GM23248 (cell line): ENCODE data around the gene SIAE. TPM values are rescaled to one million over a fixed set of nuclear protein-coding genes. Genes with fewer than 3 reads are reported as not detected.
"Not testable (repeated sequence)": the region's sequence is repeated elsewhere in the genome, so short reads cannot be mapped to it uniquely, and the experiment has no call there.

Experiments used
- DNase-seq: peaks from one replicate; pipeline ENCODE4 v3.0.0-alpha.2; 2015
- H2AFZ ChIP-seq: fragments of 200-600 bp; sonication (generic); 2 replicates; pipeline ENCODE4 v1.6.1; 2016; ENCODE audit warnings: antibody characterized with exemption
- H3F3A ChIP-seq: fragments of 200-600 bp; sonication (generic); 2 replicates; pipeline ENCODE4 v1.6.1; 2016; ENCODE audit warnings: mild to moderate bottlenecking, antibody characterized with exemption, mixed run types; ENCODE audit not compliant: insufficient read depth
- H3K27ac ChIP-seq: fragments of 200-600 bp; sonication (generic); 2 replicates; pipeline ENCODE4 v1.5.1; 2016; ENCODE audit warnings: mild to moderate bottlenecking
- H3K27me3 ChIP-seq: fragments of 200-600 bp; sonication (generic); replicated peaks from 2 replicates; pipeline ENCODE4 v1.6.1; 2016; ENCODE audit warnings: mild to moderate bottlenecking; ENCODE audit not compliant: insufficient read depth
- H3K36me3 ChIP-seq: fragments of 200-600 bp; sonication (generic); 2 replicates; pipeline ENCODE4 v1.6.1; 2016; ENCODE audit warnings: low read depth, mild to moderate bottlenecking
- H3K4me1 ChIP-seq: fragments of 200-600 bp; sonication (generic); 2 replicates; pipeline ENCODE4 v1.6.1; 2016; ENCODE audit warnings: mild to moderate bottlenecking; ENCODE audit not compliant: insufficient read depth
- H3K4me2 ChIP-seq: fragments of 200-600 bp; sonication (generic); one replicate; pipeline ENCODE4 v1.6.1; 2016; ENCODE audit warnings: mild to moderate bottlenecking; ENCODE audit not compliant: unreplicated experiment
- H3K4me3 ChIP-seq: fragments of 200-600 bp; sonication (generic); 2 replicates; pipeline ENCODE4 v1.5.1; 2016; ENCODE audit warnings: mild to moderate bottlenecking
- H3K79me2 ChIP-seq: fragments of 200-600 bp; sonication (generic); 2 replicates; pipeline ENCODE4 v1.6.1; 2016; ENCODE audit warnings: mild to moderate bottlenecking; ENCODE audit not compliant: insufficient read depth
- H3K9ac ChIP-seq: fragments of 200-600 bp; sonication (generic); 2 replicates; pipeline ENCODE4 v1.6.1; 2016; ENCODE audit warnings: mild to moderate bottlenecking
- H3K9me2 ChIP-seq: fragments of 200-600 bp; sonication (generic); 2 replicates; pipeline ENCODE4 v1.6.1; 2016; ENCODE audit warnings: mixed run types, mild to moderate bottlenecking, moderate library complexity; ENCODE audit not compliant: insufficient read depth
- H3K9me3 ChIP-seq: fragments of 200-600 bp; sonication (generic); one replicate; pipeline ENCODE4 v1.6.1; 2017; ENCODE audit warnings: low read depth
- H4K20me1 ChIP-seq: fragments of 200-600 bp; sonication (generic); 2 replicates; pipeline ENCODE4 v1.6.0; 2016; ENCODE audit not compliant: insufficient read depth
- EZH2 ChIP-seq: fragments of 200-600 bp; sonication (generic); IDR thresholded peaks from 2 replicates; pipeline ENCODE4 v1.6.1; 2018; ENCODE audit warnings: antibody characterized with exemption, mild to moderate bottlenecking; ENCODE audit not compliant: insufficient read depth, poor library complexity, severe bottlenecking
- EZH2phosphoT487 ChIP-seq: fragments of 200-600 bp; sonication (generic); IDR thresholded peaks from 2 replicates; pipeline ENCODE4 v1.6.1; 2018; ENCODE audit warnings: antibody characterized with exemption, moderate library complexity, mild to moderate bottlenecking, low read depth; ENCODE audit not compliant: insufficient read depth
- whole genome bisulfite sequencing, 2 experiments: methylation state at CpG; one replicate each; pipeline ENCODE4 v1.1.6; 2015 to 2017; ENCODE audit warnings: low lambda C conversion rate in 2 of 2, low coverage in 1 of 2; ENCODE audit errors: missing lambda C conversion rate in 2 of 2; 5-methylcytosine and 5-hydroxymethylcytosine counted together
- in situ Hi-C: fragments of 300-500 bp; cut with MboI; formaldehyde crosslinking; loops from 2 replicates; pipeline ENCODE4 v1.15.0; 2020
- polyA plus RNA-seq: library from polyadenylated mRNA; unstranded; fragments of >200 nt; fragmentation: Nextera tagmentation; extraction: Ambion mirVana; gene quantifications from 2 replicates; pipeline ENCODE4 v1.2.1, GENCODE V29; 2016
- total RNA-seq: library from RNA; depleted of rRNA; stranded (reverse); fragments of >200 nt; shearing (Covaris generic); gene quantifications from 2 replicates; pipeline ENCODE4 v1.2.3, GENCODE V29; 2014

Gene SIAE
- total and polyA plus RNA-seq, 2 experiments from 2014 or later: 7.2 to 19.5 TPM

GRCh38 chr11:124612045-124612444 is 61.5 kb downstream of the SIAE start:
- H3K27me3 ChIP-seq: 0 out of 2 replicates have a peak, but pooled peaks cover 1% of the 10 kb centered on the region
- no peaks in the 10 kb centered on the region for H3K36me3 ChIP-seq
- H3K4me2 ChIP-seq: no peak overlapping the region
- no peaks in the 10 kb centered on the region for H4K20me1 ChIP-seq
- WGBS, 2 experiments: 28 to 49% methylated on average over 3 of the region's 3 CpGs
- DNase-seq: no peak
- H3K4me1 ChIP-seq: no peaks in the 10 kb centered on the region
- no peak overlapping the region for H3K9ac ChIP-seq
- TF ChIP-seq EZH2 (no peak), EZH2phosphoT487 (no peak)
- no peak overlapping the region for H3K27ac ChIP-seq
- in situ Hi-C loops: no loop called here
- no peaks in the 10 kb centered on the region for H3F3A ChIP-seq
- H3K9me2 ChIP-seq: no peaks in the 10 kb centered on the region
- no peaks in the 10 kb centered on the region for H3K79me2 ChIP-seq
- H3K9me3 ChIP-seq: no peaks in the 10 kb centered on the region
- H3K4me3 ChIP-seq: no peak overlapping the region
- no peak overlapping the region for H2AFZ ChIP-seq

GRCh38 chr11:124611064-124611463 is 62.5 kb downstream of the SIAE start, which contains the start of gene PANX3:
PANX3 (plus strand) TSS chr11:124611428; CDS start chr11:124611557, 129 bp downstream.
- WGBS, 2 experiments: 44 to 51% methylated on average over 5 of the region's 5 CpGs
- no peaks in the 10 kb centered on the region for H3K79me2 ChIP-seq
- H3K4me2 ChIP-seq: no peak within 1 kb of the TSS
- no peaks in the 10 kb centered on the region for H3K4me1 ChIP-seq
- no peaks in the 10 kb centered on the region for H3F3A ChIP-seq
- TF ChIP-seq EZH2 (no peak), EZH2phosphoT487 (no peak)
- in situ Hi-C loops: no loop called here
- no peak within 1 kb of the TSS for H2AFZ ChIP-seq
- no peak within 1 kb of the TSS for H3K9ac ChIP-seq
- no peaks in the 10 kb centered on the region for H3K27me3 ChIP-seq
- no peak within 1 kb of the TSS for H3K27ac ChIP-seq
- no peaks in the 10 kb centered on the region for H3K9me3 ChIP-seq
- no peaks in the 10 kb centered on the region for H4K20me1 ChIP-seq
- H3K36me3 ChIP-seq: no peaks in the 10 kb centered on the region
- H3K9me2 ChIP-seq: no peaks in the 10 kb centered on the region
- DNase-seq: no peak
- H3K4me3 ChIP-seq: no peak within 1 kb of the TSS

DNA sequence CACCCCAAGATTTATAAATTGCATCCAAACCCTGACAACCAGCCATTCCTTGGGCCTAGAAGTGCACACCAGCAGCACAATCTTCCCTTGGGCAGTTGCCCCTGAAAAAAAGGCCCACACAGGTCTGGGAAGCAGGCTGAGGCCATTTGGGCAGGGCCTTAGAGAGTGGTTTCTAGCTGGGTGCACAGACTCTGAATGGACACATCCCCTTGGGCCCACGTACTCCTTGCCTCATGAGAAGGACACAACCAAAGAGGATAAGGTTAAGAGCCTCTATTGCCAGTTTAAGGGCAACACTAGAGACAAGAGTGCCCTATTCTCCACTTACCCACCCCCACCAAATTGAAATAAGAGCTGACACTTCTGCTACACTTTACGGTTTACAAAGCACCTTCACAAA is 63.2 kb downstream of the SIAE start:
- H3K9me2 ChIP-seq: no peaks in the 10 kb centered on the region
- no peak overlapping the region for H3K4me3 ChIP-seq
- no peaks in the 10 kb centered on the region for H3K9me3 ChIP-seq
- DNase-seq: no peak
- 58 to 64% methylated on average over 2 of the region's 2 CpGs for WGBS, 2 experiments
- H2AFZ ChIP-seq: no peak overlapping the region
- in situ Hi-C loops: no loop called here
- H3K9ac ChIP-seq: no peak overlapping the region
- no peaks in the 10 kb centered on the region for H3K27me3 ChIP-seq
- H3K4me2 ChIP-seq: no peak overlapping the region
- no peaks in the 10 kb centered on the region for H3K79me2 ChIP-seq
- H3K36me3 ChIP-seq: no peaks in the 10 kb centered on the region
- H3F3A ChIP-seq: no peaks in the 10 kb centered on the region
- no peak overlapping the region for H3K27ac ChIP-seq
- H3K4me1 ChIP-seq: no peaks in the 10 kb centered on the region
- no peaks in the 10 kb centered on the region for H4K20me1 ChIP-seq
- TF ChIP-seq EZH2 (no peak), EZH2phosphoT487 (no peak)

- Histone ChIP-seq H2AFZ (no peak overlapping the region), H3K27ac (no peak overlapping the region), H3K9me3 (no peaks in the 10 kb centered on the region), H3K36me3 (no peaks in the 10 kb centered on the region), H3K4me3 (no peak overlapping the region), H3K9ac (no peak overlapping the region), H3K4me2 (no peak overlapping the region), H3F3A (no peaks in the 10 kb centered on the region), H3K4me1 (no peaks in the 10 kb centered on the region), H4K20me1 (no peaks in the 10 kb centered on the region), H3K9me2 (no peaks in the 10 kb centered on the region), H3K79me2 (no peaks in the 10 kb centered on the region), H3K27me3 (no peaks in the 10 kb centered on the region)
- in situ Hi-C loops: no loop called here
- TF ChIP-seq EZH2phosphoT487: no peak
- TF ChIP-seq EZH2: no peak
- no peak for DNase-seq
These were observed 65.4 kb downstream of the SIAE start for GRCh38 chr11:124608147-124608546.

DNA sequence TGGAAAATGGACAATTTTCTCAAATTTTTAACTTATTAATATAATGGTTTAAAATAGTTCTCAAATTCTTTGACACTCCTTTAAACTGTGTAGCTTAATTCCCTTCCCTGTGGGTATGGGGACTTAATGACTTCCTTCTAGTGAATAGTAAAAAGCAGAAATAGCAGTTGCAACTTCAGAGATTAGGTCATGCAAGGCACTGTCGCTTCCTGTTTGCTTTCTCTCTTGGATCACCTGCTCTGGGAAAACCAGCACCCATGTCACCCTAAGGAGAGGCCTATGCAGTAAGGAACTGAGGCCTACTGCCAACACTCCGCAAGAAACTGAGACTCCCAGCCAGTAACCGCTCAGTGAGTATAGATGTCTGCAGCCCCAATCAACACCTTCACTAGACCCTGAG is 67.8 kb downstream of the SIAE start:
- DNase-seq: no peak
- peaks cover 19% of the 10 kb centered on the region for H3F3A ChIP-seq
- no peaks in the 10 kb centered on the region for H3K27me3 ChIP-seq
- no peaks in the 10 kb centered on the region for H3K79me2 ChIP-seq
- no peaks in the 10 kb centered on the region for H3K9me3 ChIP-seq
- H3K9me2 ChIP-seq: no peaks in the 10 kb centered on the region
- WGBS, 2 experiments: 86 to 97% methylated on average over 3 of the region's 3 CpGs
- no peak overlapping the region for H3K4me3 ChIP-seq
- no peaks in the 10 kb centered on the region for H3K36me3 ChIP-seq
- H3K4me2 ChIP-seq: no peak overlapping the region
- in situ Hi-C loops: no loop called here
- H3K9ac ChIP-seq: no peak overlapping the region
- H2AFZ ChIP-seq: no peak overlapping the region
- TF ChIP-seq EZH2phosphoT487 (no peak), EZH2 (no peak)
- peaks cover 13% of the 10 kb centered on the region; the same call in 1 of the 2 replicates for H3K4me1 ChIP-seq
- no peaks in the 10 kb centered on the region for H4K20me1 ChIP-seq
- H3K27ac ChIP-seq: no peak overlapping the region

DNA sequence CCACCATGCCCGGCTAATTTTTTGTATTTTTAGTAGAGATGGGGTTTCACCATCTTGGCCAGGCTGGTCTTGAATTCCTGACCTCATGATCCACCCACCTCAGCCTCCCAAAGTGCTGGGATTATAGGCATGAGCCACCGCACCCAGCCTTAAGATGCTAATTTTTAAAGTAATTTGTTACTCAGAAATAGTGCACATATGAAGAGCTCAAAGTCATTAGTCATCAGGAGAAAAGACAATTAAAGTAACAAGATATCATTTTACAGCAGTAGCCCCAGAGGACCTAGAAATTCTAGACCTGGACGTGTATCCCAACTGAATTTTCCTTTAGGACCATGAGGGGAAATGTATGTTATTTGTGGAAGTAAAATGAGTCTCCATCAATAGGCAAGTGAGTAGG is 70.8 kb downstream of the SIAE start:
- H3F3A ChIP-seq: peaks cover 19% of the 10 kb centered on the region
- whole genome bisulfite sequencing, 2 experiments: 25 to 26% methylated on average over 3 of the region's 3 CpGs
- H3K4me2 ChIP-seq, H3K27ac ChIP-seq, H2AFZ ChIP-seq, H4K20me1 ChIP-seq, in situ Hi-C loops, H3K9me3 ChIP-seq, H3K79me2 ChIP-seq, H3K9me2 ChIP-seq, H3K9ac ChIP-seq, H3K27me3 ChIP-seq, H3K4me3 ChIP-seq, H3K36me3 ChIP-seq: not testable (repeated sequence)
- peak; percentile 14 for DNase-seq
- peaks cover 13% of the 10 kb centered on the region; the same call in 1 of the 2 replicates for H3K4me1 ChIP-seq
